ENCODE measurements around the gene KIAA1958. TPM values are rescaled to one million over a fixed set of nuclear protein-coding genes. Genes with fewer than 3 reads are reported as not detected.
A peak's percentile ranks its signal among the peaks of the same experiment; 100 is the strongest.

Gene KIAA1958
- total RNA-seq, 1 donor from 2014 or later = 4.4 TPM

DNA sequence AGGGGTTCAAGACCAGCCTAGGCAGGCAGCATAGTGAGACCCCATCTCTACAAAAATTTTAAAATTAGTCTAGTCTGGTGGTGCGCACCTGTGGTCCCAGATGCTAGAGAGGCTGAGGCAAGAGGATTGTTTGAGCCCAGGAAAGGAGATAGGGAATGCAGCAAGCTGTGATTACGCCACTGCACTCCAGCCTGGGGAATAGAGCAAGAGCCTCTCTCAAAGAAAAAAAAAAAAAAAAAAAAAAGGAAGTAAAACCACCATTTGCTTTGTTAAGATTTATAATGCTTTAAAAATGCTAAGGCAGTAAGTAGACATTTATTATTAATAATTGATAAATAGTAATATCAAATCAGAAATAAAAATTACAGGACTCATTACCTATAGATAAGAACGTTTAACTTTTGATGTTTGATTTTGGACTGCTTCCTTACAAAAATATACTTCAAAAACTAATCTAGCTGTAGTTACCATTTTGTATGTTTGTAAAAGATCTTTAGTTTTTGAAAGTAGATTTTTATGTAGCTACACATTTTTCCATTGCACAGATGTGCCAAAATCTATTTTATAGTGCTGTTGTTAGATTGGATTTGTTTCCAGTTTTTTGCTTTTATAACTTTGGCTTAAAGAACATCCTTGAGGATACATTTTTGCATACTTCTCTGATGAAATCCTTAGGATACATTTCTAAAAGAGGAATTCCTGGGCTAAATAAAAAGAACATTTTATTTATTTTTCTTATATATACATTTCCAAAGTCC is 144.9 kb downstream of the KIAA1958 start:
- peak overlapping the region; percentile 22 for H3K27ac Mint-ChIP-seq (ENCODE audit: unreplicated experiment)
- H3K4me3 Mint-ChIP-seq (ENCODE audit: unreplicated experiment) = no peak overlapping the region
- H3K9me3 Mint-ChIP-seq (ENCODE audit: low read depth) = no peaks in the 10 kb centered on the region
- peaks cover 5% of the 10 kb centered on the region for H3K4me1 Mint-ChIP-seq (ENCODE audit: low read depth)
- H3K27me3 Mint-ChIP-seq (ENCODE audit: low read depth) = no peaks in the 10 kb centered on the region
- no peak for TF ChIP-seq CTCF (IDR thresholded peaks at IDR 0.05)
- no peak for DNase-seq (ENCODE audit: low spot score)
- H3K36me3 Mint-ChIP-seq (ENCODE audit: low read depth) = no peaks in the 10 kb centered on the region

DNA sequence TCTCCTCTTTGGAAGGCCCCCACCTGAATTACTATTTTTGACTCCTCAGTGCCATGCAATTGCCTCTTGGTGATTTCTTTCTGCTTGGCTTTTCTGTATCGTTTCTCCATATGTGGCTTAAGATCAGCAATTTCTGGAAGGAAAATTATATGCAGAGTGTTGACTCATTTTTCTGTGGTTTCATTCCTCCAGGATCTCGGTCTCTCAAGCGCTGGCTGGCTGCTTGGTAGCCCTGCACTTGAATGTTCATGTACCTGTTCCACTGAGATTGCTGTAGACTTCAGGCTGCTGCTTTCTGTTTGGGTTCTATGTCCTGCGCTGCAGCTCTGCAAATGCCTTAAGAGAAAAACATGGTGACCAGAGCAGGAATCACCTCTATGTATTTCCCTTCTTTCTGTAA is 153.7 kb downstream of the KIAA1958 start:
- no peak for TF ChIP-seq CTCF (IDR thresholded peaks at IDR 0.05)
- Mint-ChIP-seq H3K27ac (ENCODE audit: unreplicated experiment) (no peak overlapping the region), H3K9me3 (ENCODE audit: low read depth) (peaks cover 27% of the 10 kb centered on the region), H3K4me3 (ENCODE audit: unreplicated experiment) (no peak overlapping the region), H3K36me3 (ENCODE audit: low read depth) (peaks cover 13% of the 10 kb centered on the region), H3K27me3 (ENCODE audit: low read depth) (no peaks in the 10 kb centered on the region), H3K4me1 (ENCODE audit: low read depth) (no peaks in the 10 kb centered on the region)
- DNase-seq (ENCODE audit: low spot score) = no peak

- TF ChIP-seq CTCF (IDR thresholded peaks at IDR 0.05) = no peak
- Mint-ChIP-seq H3K9me3 (ENCODE audit: low read depth) (peaks cover 27% of the 10 kb centered on the region), H3K4me3 (ENCODE audit: unreplicated experiment) (no peak overlapping the region), H3K36me3 (ENCODE audit: low read depth) (peaks cover 13% of the 10 kb centered on the region), H3K4me1 (ENCODE audit: low read depth) (no peaks in the 10 kb centered on the region), H3K27ac (ENCODE audit: unreplicated experiment) (no peak overlapping the region), H3K27me3 (ENCODE audit: low read depth) (no peaks in the 10 kb centered on the region)
- no peak for DNase-seq (ENCODE audit: low spot score)
Measured at GRCh38 chr9:112642126-112642525, 155.5 kb downstream of the KIAA1958 start.

DNA sequence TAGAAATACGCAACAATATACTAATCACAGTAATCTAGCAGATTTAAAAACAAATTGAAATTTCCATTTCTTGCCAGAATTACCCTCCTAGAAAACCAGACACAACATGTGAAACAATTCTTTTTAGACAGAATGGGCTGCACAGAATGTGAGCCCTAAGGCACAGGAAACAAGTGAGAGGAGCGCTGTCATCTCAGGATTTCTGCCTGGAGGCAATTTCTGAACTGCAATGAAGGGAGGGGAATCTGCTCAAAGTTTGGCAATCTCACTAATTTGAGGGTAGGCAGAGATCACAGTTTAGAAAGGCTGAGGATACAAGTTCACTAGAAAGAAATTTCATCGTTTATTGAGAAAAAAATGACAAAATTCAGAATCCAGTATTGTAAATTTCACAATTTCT is 161.0 kb downstream of the KIAA1958 start:
- no peaks in the 10 kb centered on the region for H3K27me3 Mint-ChIP-seq (ENCODE audit: low read depth)
- H3K4me3 Mint-ChIP-seq (ENCODE audit: unreplicated experiment) = no peak overlapping the region
- H3K4me1 Mint-ChIP-seq (ENCODE audit: low read depth) = no peaks in the 10 kb centered on the region
- no peak for DNase-seq (ENCODE audit: low spot score)
- no peak overlapping the region for H3K27ac Mint-ChIP-seq (ENCODE audit: unreplicated experiment)
- peaks cover 8% of the 10 kb centered on the region for H3K36me3 Mint-ChIP-seq (ENCODE audit: low read depth)
- TF ChIP-seq CTCF (IDR thresholded peaks at IDR 0.05) = no peak
- peaks cover 26% of the 10 kb centered on the region for H3K9me3 Mint-ChIP-seq (ENCODE audit: low read depth)

- Mint-ChIP-seq H3K4me1 (ENCODE audit: low read depth) (peaks cover 6% of the 10 kb centered on the region), H3K36me3 (ENCODE audit: low read depth) (peaks cover 8% of the 10 kb centered on the region)
Measured at GRCh38 chr9:112648624-112649023, 162.0 kb downstream of the KIAA1958 start.

More at GRCh38 chr9:112648624-112649023, 162.0 kb downstream of the KIAA1958 start:
- TF ChIP-seq CTCF (IDR thresholded peaks at IDR 0.05) = no peak
- H3K27ac Mint-ChIP-seq (ENCODE audit: unreplicated experiment) = no peak overlapping the region
- DNase-seq (ENCODE audit: low spot score) = no peak
- no peaks in the 10 kb centered on the region for H3K27me3 Mint-ChIP-seq (ENCODE audit: low read depth)
- peaks cover 26% of the 10 kb centered on the region for H3K9me3 Mint-ChIP-seq (ENCODE audit: low read depth)
- H3K4me3 Mint-ChIP-seq (ENCODE audit: unreplicated experiment) = no peak overlapping the region
